Measurements from ENCODE around the gene RNASEH2B. TPM values are rescaled to one million over a fixed set of nuclear protein-coding genes. Genes with fewer than 3 reads are reported as not detected.

The RNASEH2B gene
- total RNA-seq, 1 experiment from 2014 or later = 28.1 TPM

DNA sequence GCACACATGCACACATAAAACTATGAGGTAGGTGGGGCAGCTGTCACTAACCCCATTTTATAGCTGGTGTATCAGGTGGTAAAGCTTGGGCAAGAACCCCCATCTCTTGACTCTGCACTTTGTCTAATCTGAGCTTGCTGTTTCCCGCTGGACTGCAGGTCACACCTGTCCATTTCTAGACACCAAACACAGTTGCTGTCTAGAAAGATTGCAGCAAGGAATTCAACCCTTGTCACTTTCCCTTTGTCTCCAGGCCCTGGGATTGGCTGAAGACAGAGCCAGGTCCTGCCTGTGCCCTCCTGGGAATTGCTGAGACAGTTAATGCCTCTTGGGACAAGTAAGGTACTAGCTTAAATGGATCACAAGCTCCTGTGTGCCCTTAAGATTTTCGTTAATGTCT is 83.8 kb downstream of the RNASEH2B start:
- TF ChIP-seq, protein P1, sequence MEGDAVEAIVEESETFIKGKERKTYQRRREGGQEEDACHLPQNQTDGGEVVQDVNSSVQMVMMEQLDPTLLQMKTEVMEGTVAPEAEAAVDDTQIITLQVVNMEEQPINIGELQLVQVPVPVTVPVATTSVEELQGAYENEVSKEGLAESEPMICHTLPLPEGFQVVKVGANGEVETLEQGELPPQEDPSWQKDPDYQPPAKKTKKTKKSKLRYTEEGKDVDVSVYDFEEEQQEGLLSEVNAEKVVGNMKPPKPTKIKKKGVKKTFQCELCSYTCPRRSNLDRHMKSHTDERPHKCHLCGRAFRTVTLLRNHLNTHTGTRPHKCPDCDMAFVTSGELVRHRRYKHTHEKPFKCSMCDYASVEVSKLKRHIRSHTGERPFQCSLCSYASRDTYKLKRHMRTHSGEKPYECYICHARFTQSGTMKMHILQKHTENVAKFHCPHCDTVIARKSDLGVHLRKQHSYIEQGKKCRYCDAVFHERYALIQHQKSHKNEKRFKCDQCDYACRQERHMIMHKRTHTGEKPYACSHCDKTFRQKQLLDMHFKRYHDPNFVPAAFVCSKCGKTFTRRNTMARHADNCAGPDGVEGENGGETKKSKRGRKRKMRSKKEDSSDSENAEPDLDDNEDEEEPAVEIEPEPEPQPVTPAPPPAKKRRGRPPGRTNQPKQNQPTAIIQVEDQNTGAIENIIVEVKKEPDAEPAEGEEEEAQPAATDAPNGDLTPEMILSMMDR (IDR thresholded peaks at IDR 0.05; ENCODE audit: unreplicated experiment) = no peak
- Mint-ChIP-seq H3K36me3 (ENCODE audit: insufficient read depth, unreplicated experiment) (no peaks in the 10 kb centered on the region), H3K9me3 (ENCODE audit: low read depth, unreplicated experiment) (peaks cover 3% of the 10 kb centered on the region), H3K4me3 (ENCODE audit: low read depth, unreplicated experiment) (no peak overlapping the region), H3K27ac (ENCODE audit: unreplicated experiment) (no peak overlapping the region), H3K27me3 (ENCODE audit: unreplicated experiment) (no peaks in the 10 kb centered on the region), H3K4me1 (ENCODE audit: low read depth, unreplicated experiment) (no peaks in the 10 kb centered on the region)
- intact Hi-C loops (cut with micrococcal nuclease; ENCODE audit: unreplicated experiment) = no loop called here
- CTCF ChIA-PET = interaction anchor here (0.7 kb wide), 2 partner anchors 116 to 545 kb away, joined by 3 read pairs; no protein-coding TSS in a partner anchor
- no peak for DNase-seq
- BruUV-seq (replicated peaks) = no TSS peak

DNA sequence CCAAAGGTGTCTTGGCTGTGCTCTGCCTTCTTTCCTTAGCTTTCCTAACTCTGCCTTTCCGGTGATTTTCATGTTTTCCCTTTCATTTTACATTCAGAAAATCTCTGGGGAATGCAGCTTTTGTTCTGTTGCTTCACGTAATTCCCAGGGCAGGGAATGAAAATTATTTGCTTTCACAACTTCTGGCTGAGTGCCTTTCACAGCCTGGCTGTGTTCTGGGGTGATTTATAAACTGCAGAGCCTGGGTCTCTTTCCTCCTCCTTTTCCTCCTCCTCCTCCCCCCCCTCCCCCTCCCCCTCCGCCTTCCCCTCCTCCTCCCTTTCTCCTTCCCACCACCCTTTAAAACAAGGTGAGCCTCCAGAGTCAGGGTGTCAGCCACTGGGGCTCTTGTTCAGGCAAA is 84.3 kb downstream of the RNASEH2B start:
- H3K9me3 Mint-ChIP-seq (ENCODE audit: low read depth, unreplicated experiment) = peaks cover under 1% of the 10 kb centered on the region
- no peak overlapping the region for H3K27ac Mint-ChIP-seq (ENCODE audit: unreplicated experiment)
- no peaks in the 10 kb centered on the region for H3K36me3 Mint-ChIP-seq (ENCODE audit: insufficient read depth, unreplicated experiment)
- BruUV-seq (replicated peaks) = no TSS peak
- H3K4me3 Mint-ChIP-seq (ENCODE audit: low read depth, unreplicated experiment) = no peak overlapping the region
- intact Hi-C loops (cut with micrococcal nuclease; ENCODE audit: unreplicated experiment) = no loop called here
- TF ChIP-seq, protein P1 (IDR thresholded peaks at IDR 0.05; ENCODE audit: unreplicated experiment) = no peak
- H3K27me3 Mint-ChIP-seq (ENCODE audit: unreplicated experiment) = no peaks in the 10 kb centered on the region
- no peaks in the 10 kb centered on the region for H3K4me1 Mint-ChIP-seq (ENCODE audit: low read depth, unreplicated experiment)
- CTCF ChIA-PET = interaction anchor here (0.7 kb wide), 2 partner anchors 117 to 545 kb away, joined by 3 read pairs; no protein-coding TSS in a partner anchor
- DNase-seq = no peak

DNA sequence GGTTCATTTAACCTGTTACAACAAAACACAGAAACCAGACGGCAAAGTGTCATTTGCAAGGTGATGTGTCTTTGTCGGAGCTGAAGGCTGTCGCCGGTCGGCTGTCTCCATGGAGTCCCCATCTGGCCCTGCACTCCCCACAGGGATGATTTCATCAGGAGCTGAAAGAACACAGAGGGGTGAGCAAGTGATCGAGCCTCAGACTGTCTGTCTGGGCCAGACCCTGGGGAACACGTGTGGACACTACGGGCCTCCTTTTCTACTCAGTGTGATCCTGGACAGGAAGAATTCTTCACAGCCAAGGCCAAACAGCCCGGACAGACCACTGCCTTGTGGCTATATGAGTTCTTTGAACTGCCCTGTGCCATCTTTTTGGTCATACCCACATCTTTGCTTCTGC is 85.1 kb downstream of the RNASEH2B start:
- H3K4me3 Mint-ChIP-seq (ENCODE audit: low read depth, unreplicated experiment) = no peak overlapping the region
- no peak for DNase-seq
- no TSS peak for BruUV-seq (replicated peaks)
- H3K27me3 Mint-ChIP-seq (ENCODE audit: unreplicated experiment) = no peaks in the 10 kb centered on the region
- H3K4me1 Mint-ChIP-seq (ENCODE audit: low read depth, unreplicated experiment) = no peaks in the 10 kb centered on the region
- TF ChIP-seq, protein P1 (IDR thresholded peaks at IDR 0.05; ENCODE audit: unreplicated experiment) = no peak
- no peak overlapping the region for H3K27ac Mint-ChIP-seq (ENCODE audit: unreplicated experiment)
- no peaks in the 10 kb centered on the region for H3K9me3 Mint-ChIP-seq (ENCODE audit: low read depth, unreplicated experiment)
- no peaks in the 10 kb centered on the region for H3K36me3 Mint-ChIP-seq (ENCODE audit: insufficient read depth, unreplicated experiment)
- CTCF ChIA-PET = no interaction called here
- intact Hi-C loops (cut with micrococcal nuclease; ENCODE audit: unreplicated experiment) = no loop called here

DNA sequence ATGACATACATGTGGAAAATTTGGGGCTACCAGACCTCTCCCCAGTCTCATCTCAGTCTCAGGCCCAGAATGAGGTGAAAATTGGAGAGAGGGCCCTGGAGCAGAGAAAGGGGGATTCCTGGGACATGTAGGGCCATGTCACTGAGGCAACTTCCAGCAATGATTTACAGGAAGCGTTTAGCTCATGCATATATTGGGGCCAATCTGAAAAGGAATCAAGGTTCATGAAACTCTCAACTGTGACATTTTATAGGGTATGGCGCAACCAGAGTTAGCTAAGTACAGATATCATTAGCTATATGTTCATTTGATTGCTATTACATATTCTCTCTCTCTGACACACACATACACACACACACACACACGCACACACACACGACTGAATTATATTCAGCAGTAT is 86.3 kb downstream of the RNASEH2B start:
- intact Hi-C loops (cut with micrococcal nuclease; ENCODE audit: unreplicated experiment) = no loop called here
- H3K4me3 Mint-ChIP-seq (ENCODE audit: low read depth, unreplicated experiment) = no peak overlapping the region
- H3K27ac Mint-ChIP-seq (ENCODE audit: unreplicated experiment) = no peak overlapping the region
- H3K4me1 Mint-ChIP-seq (ENCODE audit: low read depth, unreplicated experiment) = no peaks in the 10 kb centered on the region
- no peak for DNase-seq
- CTCF ChIA-PET = interaction anchor here (0.9 kb wide), 1 partner anchor 22 kb away, joined by 3 read pairs; no protein-coding TSS in a partner anchor
- no peaks in the 10 kb centered on the region for H3K27me3 Mint-ChIP-seq (ENCODE audit: unreplicated experiment)
- H3K36me3 Mint-ChIP-seq (ENCODE audit: insufficient read depth, unreplicated experiment) = no peaks in the 10 kb centered on the region
- H3K9me3 Mint-ChIP-seq (ENCODE audit: low read depth, unreplicated experiment) = no peaks in the 10 kb centered on the region
- no TSS peak for BruUV-seq (replicated peaks)
- TF ChIP-seq, protein P1 (IDR thresholded peaks at IDR 0.05; ENCODE audit: unreplicated experiment) = no peak
